Measurements from ENCODE around the gene TRIP13. TPM values are rescaled to one million over a fixed set of nuclear protein-coding genes. Genes with fewer than 3 reads are reported as not detected.

The TRIP13 gene
- total RNA-seq, 2 experiments from 2014 or later: 33.0 to 38.8 TPM

DNA sequence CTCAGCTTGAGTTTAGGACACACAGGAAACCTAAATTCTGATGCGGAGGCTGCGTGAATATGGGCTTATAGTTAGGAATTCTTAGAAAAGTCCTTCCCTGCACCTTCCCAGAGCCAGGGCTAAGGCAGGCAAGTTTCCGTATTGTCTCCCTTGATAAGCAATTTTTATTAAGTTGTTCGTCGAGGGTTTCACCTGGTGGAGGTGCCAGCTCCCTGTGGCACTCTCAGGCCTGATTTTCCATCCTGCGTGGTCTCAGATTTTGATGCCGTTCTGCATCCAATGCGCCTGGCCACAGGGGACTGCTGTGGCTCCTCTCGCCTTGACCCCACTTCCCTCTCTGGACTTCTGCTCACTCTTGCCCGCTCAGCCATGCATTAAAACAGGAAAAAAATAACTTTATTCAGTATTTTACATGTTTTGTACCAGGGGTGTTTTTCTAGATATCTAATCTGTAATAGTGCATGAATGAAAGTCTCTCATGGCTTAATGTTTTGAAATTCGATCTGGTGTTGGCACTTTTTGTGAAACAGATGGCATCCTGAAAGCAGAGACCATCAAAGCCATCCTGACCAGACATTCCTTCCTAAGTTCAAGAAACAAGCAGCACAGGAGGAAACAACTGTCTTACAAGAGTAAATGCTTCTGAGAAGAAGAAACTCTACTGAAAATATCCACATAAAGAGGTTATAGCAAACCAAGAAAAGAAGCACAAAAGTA is 50.7 kb downstream of the TRIP13 start:
- CTCF ChIA-PET: no interaction called here
- H3K4me3 Mint-ChIP-seq: no peak overlapping the region
- no peaks in the 10 kb centered on the region for H3K36me3 Mint-ChIP-seq
- no peaks in the 10 kb centered on the region for H3K4me1 Mint-ChIP-seq
- no peak overlapping the region for H3K27ac Mint-ChIP-seq
- ATAC-seq (no peak), DNase-seq (peak; percentile 22)
- H3K9me3 Mint-ChIP-seq (ENCODE audit: low read depth): no peaks in the 10 kb centered on the region
- H3K27me3 Mint-ChIP-seq: peaks cover 72% of the 10 kb centered on the region

DNA sequence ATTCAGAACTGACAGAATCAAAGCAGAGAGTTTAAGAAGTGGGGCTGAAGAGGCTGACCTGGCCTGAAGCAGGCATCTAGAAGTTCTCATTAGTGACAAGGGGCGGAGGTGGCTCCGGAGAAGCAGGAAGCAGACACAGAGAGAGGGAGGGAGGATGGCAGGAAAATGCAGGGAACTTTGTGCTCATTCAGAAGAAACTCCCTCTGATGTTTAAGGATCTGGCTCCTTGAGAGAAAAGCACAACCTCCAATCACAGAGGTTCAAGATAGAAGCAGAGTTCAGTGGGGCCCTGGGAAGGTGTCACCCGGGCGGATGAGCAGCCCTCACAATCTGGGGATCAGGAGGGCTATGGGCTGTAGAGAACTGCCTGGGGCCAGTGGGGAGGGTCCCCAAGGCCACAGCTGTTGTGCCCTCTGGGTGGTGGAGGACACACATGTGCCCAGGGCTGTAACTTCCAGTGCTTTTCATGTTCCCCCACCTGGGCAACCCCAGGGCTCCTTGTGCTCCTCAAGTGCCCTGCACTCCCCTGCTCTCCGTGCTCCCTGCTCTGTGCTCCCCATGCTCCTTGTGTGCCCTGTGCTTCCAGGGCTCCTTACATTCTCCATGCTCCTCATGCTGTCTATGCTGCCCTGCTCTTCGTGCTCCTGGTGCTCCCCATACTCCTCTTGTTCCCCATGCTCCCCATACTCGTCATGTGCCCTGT is 51.4 kb downstream of the TRIP13 start:
- peaks cover 74% of the 10 kb centered on the region for H3K27me3 Mint-ChIP-seq
- H3K4me3 Mint-ChIP-seq: no peak overlapping the region
- no peak overlapping the region for H3K27ac Mint-ChIP-seq
- CTCF ChIA-PET: no interaction called here
- no peaks in the 10 kb centered on the region for H3K4me1 Mint-ChIP-seq
- peak; percentile 38 for DNase-seq
- peak; percentile 30 for ATAC-seq
- no peaks in the 10 kb centered on the region for H3K36me3 Mint-ChIP-seq
- H3K9me3 Mint-ChIP-seq (ENCODE audit: low read depth): no peaks in the 10 kb centered on the region

DNA sequence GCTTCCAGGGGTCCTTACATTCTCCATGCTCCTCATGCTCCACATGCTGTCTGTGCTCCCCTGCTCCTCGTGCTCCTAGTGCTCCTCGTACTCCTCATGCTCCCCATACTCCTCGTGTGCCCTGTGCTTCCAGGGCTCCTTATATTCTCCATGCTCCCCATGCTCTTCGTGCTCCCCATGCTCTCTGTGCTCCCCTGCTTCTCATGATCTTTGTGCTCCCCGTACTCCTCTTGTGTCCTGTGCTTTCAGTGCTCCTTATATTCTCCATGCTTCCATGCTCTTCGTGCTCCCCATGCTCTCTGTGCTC is 51.9 kb downstream of the TRIP13 start:
- Mint-ChIP-seq H3K27me3 (peaks cover 73% of the 10 kb centered on the region), H3K9me3 (ENCODE audit: low read depth) (no peaks in the 10 kb centered on the region), H3K4me1 (no peaks in the 10 kb centered on the region), H3K27ac (no peak overlapping the region), H3K4me3 (no peak overlapping the region), H3K36me3 (no peaks in the 10 kb centered on the region)
- ATAC-seq (no peak), DNase-seq (no peak)
- CTCF ChIA-PET: no interaction called here

DNA sequence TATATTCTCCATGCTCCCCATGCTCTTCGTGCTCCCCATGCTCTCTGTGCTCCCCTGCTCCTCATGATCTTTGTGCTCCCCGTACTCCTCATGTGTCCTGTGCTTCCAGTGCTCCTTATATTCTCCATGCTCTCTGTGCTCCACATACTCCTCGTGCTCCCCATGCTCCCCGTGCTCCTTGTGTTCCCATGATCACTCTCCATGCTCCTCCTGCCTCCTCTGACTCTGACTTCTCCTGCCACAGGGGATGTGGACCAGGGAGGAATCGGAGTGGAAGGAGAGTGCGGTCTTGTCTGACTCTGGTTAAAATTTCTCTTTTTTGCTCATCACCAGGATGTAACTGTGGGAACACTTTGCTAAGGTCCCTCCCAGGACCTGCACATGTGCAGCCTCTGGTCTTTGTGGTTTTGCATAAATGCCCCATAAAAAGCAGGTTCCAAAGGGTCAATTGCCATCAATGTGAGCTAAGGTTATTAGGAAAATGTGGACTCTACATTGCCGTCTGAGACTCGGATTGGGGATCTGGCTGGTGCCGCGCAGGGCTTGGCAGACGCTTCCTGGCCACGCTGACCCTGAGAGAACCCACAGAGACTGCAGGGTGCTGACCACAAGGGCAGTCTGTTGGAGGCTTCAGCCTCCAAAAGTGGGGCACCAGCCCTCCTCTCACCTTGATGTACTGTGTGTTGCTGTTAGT is 52.5 kb downstream of the TRIP13 start:
- no peak overlapping the region for H3K27ac Mint-ChIP-seq

DNA sequence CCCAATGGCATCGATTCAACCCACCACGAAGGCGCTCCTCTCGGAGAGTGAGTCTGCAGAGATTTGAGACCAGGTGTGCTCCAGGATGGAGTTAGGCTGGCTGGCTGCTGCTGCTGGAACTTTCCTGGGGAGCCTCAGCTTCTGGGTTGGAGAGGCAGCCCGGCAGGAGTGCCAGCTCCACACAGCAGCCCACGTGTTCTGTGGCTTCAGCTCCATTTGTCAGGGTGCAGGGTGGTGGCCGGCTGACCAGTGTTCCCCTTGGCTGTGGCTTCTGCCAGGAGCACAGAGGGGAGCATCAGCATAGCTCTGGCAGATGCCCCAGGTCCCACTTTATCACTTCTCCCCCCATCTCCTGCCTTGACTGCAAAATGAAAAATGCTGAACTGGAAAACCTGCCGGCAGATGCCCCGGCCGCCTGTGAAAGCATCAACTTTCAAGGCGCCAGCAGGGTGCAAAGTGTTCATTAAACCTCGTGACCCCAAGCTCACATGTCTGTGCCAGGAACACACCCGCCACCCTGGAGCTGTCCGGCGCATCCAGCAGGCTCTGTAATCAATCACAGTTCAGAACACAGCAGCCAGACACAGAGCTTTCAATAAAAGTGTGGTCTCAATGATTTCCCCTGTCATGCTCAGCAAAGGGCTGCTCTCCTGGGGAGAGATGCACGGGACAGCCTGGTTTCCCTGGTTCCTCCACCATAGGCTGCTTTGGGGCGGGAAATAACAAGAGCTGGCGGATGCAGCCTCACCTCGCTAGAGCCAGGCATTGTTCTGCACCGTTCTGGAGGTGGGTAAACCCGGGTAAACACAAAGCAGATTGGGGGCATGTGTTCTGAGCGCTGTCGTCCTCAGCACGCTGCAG is 53.2 kb downstream of the TRIP13 start:
- Mint-ChIP-seq H3K4me1 (no peaks in the 10 kb centered on the region), H3K9me3 (ENCODE audit: low read depth) (no peaks in the 10 kb centered on the region), H3K36me3 (no peaks in the 10 kb centered on the region), H3K4me3 (no peak overlapping the region), H3K27me3 (peaks cover 73% of the 10 kb centered on the region), H3K27ac (no peak overlapping the region)
- CTCF ChIA-PET: interaction anchor here (1.1 to 1.2 kb wide), 2 partner anchors 14 to 23 kb away, joined by 3 to 5 read pairs; no protein-coding TSS in a partner anchor
- DNase-seq (peak; percentile 33), ATAC-seq (no peak)

More for the DNA sequence above, 52.5 kb downstream of the TRIP13 start:
- ATAC-seq (no peak), DNase-seq (peak; percentile 26)
- Mint-ChIP-seq H3K36me3 (no peaks in the 10 kb centered on the region), H3K4me3 (no peak overlapping the region), H3K4me1 (no peaks in the 10 kb centered on the region), H3K9me3 (ENCODE audit: low read depth) (no peaks in the 10 kb centered on the region), H3K27me3 (peaks cover 70% of the 10 kb centered on the region)
- CTCF ChIA-PET: interaction anchor here (1.2 kb wide), 1 partner anchor 22 kb away, joined by 5 read pairs; no protein-coding TSS in a partner anchor

DNA sequence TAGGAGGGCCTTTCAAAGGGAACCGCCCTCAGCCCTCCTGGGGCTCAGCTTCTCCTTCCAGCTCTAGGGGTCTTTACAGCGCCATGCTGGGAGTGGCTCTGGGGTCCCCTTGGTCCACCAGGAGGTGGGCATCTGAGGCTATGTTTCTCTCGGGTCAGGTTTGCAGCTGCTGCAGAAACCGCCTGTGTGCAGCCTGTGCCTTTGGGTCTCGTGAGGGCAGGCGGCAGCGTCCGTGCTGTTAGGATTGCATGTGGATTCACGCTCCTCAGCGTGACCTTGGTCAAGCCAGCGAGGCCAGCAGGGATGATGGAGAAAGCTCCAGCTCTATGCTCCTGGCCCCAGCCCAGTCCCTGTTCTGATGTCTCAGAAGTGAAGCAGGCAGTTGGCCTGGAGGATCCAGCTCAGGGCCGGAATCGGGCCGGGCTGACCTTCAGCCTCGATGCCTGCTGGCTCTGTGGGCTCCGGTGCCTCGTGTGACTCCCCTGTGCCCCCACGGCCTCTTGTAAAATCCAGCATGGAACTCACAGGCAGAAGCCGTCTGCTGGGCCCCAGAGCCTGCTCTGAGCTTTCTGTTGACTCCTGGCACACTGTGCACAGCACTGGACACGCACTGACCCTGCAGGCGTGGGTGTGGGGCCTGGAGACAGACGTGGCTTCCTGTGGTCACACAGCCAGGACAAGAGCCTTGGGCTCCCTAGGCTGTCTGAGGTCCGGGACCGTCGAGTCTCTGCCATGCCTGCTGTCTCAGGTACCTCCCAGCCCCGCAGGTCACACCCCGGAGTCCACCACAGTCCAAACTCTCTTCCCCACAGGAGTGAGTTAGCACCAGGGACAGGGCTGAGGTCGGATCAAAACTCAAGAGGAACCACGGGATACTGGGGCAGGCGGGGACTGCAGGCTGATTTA is 54.3 kb downstream of the TRIP13 start:
- H3K27me3 Mint-ChIP-seq: peaks cover 68% of the 10 kb centered on the region
- H3K9me3 Mint-ChIP-seq (ENCODE audit: low read depth): no peaks in the 10 kb centered on the region
- CTCF ChIA-PET: interaction anchor here (1.1 to 1.2 kb wide), 2 partner anchors 15 to 24 kb away, joined by 3 to 5 read pairs; no protein-coding TSS in a partner anchor
- H3K4me1 Mint-ChIP-seq: no peaks in the 10 kb centered on the region
- ATAC-seq (no peak), DNase-seq (peak; percentile 33)
- no peak overlapping the region for H3K4me3 Mint-ChIP-seq
- H3K36me3 Mint-ChIP-seq: no peaks in the 10 kb centered on the region
- no peak overlapping the region for H3K27ac Mint-ChIP-seq

DNA sequence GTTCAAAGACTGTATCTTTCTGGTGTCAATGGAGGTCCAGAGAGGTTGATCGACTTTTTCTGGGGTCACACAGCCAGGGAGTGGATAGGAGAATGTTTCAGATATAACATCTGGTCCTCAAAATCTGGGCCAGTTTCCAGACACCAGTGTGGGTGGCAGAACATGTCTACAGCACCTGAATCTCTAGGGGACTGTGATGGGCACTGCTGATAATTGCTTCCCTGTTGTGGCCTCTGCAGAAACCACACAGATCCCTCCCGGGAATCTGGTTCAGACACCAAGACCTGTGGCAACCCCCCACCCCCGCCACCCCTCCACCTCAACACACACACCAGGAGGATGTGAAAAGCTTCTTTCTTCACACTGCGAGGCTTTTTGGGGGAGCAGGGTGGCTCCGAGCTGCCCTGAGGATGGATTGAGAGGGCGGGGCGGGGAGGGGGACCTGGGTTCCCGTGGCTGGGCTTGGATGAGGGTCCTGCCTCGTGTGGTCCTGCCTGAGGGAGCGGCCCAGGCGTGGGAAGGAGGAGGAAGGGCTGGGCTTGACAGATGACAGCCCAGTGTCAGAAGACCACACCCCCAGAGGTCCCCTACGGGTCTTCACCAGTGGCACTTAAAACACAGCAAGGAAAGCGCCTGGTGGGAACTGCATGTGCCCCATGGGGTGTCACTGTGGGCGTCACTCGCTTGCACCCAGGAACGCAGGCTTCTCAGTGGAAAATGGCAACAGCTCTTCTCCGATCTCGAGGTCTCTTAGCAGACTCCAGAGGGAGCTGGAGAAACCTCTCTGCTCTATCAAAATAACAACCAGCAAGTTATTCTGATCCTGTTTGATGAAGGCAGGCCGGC is 55.2 kb downstream of the TRIP13 start:
- Mint-ChIP-seq H3K27me3 (peaks cover 63% of the 10 kb centered on the region), H3K4me3 (no peak overlapping the region)

DNA sequence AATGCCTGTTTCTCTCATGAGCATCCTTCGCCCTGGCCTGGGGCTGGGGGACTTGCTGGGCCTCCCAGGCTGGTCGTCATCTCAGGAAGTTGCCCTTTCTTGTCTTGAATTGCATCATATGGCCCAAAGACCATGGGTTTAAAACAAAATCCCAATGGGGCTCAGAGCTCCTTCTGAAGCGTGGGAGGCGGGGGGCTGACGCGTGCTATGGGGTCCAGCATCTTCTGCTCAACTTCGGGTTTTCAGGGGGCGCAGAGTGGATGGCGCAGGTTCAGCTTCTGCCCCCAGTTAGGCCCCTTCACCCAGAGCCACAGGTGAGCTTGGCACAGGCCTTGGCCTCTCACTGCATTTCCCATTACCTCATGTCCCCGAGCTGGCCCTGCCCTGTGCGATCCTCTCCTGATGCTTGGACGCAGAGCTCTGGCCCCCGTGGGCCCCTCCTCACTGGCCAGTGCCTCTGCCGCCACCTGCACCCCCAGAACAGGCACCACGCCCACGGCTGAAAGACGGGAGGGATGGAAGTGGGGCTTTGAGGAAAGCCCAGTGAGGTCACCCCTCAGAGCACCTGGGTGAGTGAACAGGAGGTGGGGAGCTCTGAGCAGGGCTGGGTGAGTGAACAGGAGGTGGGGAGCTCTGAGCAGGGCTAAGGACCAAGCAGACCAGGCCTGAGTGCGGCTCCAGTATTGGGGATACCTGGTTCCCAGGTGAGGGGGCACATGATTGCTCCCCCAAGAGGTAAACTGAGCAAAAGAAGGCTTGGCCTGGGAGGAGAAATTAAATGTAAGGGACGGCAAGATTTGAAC is 56.0 kb downstream of the TRIP13 start:
- H3K4me1 Mint-ChIP-seq: no peaks in the 10 kb centered on the region
- H3K9me3 Mint-ChIP-seq (ENCODE audit: low read depth): no peaks in the 10 kb centered on the region
- no peak overlapping the region for H3K27ac Mint-ChIP-seq
- no peak overlapping the region for H3K4me3 Mint-ChIP-seq
- peaks cover 62% of the 10 kb centered on the region for H3K27me3 Mint-ChIP-seq
- no peak for DNase-seq
- ATAC-seq: no peak
- no peaks in the 10 kb centered on the region for H3K36me3 Mint-ChIP-seq
- CTCF ChIA-PET: interaction anchor here (1.7 kb wide), 1 partner anchor 41 kb away, joined by 3 read pairs; no protein-coding TSS in a partner anchor

More for the DNA sequence above, 55.2 kb downstream of the TRIP13 start:
- no peaks in the 10 kb centered on the region for H3K9me3 Mint-ChIP-seq (ENCODE audit: low read depth)
- ATAC-seq (no peak), DNase-seq (no peak)
- no peaks in the 10 kb centered on the region for H3K36me3 Mint-ChIP-seq
- CTCF ChIA-PET: no interaction called here
- no peaks in the 10 kb centered on the region for H3K4me1 Mint-ChIP-seq
- no peak overlapping the region for H3K27ac Mint-ChIP-seq

DNA sequence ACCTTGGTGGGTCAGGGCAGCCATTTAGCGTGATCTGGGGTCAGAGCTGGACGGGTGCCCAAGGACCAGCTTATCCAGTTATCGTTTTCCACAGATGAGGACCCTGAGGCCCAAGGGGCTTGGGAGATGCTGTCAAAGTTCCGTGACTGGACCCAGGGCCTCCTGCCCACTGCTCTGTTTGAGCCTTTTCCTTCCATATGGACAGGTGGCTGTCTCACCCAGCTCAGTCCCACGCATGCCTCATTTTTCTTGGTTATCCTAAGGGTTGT is 56.5 kb downstream of the TRIP13 start:
- Mint-ChIP-seq H3K4me1 (no peaks in the 10 kb centered on the region), H3K27ac (no peak overlapping the region), H3K4me3 (no peak overlapping the region), H3K9me3 (ENCODE audit: low read depth) (no peaks in the 10 kb centered on the region), H3K36me3 (no peaks in the 10 kb centered on the region), H3K27me3 (peaks cover 63% of the 10 kb centered on the region)
- CTCF ChIA-PET: interaction anchor here (1.7 kb wide), 1 partner anchor 41 kb away, joined by 3 read pairs; no protein-coding TSS in a partner anchor
- DNase-seq (no peak), ATAC-seq (no peak)

DNA sequence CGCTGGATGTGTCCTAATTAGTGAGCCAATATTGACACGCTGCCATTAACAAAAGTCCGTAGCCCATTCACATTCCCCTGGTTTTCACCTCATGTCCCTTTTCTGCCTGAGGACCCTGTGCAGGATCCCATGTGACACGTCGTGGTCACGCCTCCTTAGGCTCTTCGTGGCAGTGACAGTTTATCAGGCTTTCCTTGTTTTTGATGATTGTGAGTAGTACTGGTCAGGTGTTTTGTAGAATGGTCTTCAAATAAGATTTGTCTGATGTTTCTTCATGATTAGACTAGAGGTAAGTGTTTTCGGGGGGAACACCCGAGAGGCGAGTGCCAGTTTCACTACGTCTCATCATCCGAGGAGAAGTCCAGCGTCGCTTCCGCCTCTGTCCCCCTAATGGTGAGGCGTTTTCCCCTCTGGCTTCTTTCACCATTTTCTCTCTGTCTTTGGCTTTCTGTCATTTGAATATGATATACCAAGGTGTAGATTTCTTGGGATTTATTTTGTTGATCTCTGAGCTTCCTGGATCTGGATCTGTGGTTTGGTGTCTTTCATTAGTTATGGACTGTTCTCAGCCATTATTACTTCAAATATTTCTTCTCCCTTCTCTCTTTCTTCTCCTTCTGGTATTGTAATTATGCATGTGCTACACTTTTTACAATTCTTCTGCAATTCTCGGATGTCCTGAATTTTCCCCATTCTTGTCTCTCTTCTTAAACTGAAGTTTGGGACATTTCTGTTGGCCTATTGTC is 57.3 kb downstream of the TRIP13 start:
- no peak for DNase-seq
- Mint-ChIP-seq H3K4me3 (no peak overlapping the region), H3K27me3 (peaks cover 57% of the 10 kb centered on the region), H3K36me3 (no peaks in the 10 kb centered on the region), H3K27ac (no peak overlapping the region), H3K9me3 (ENCODE audit: low read depth) (no peaks in the 10 kb centered on the region), H3K4me1 (peaks cover under 1% of the 10 kb centered on the region)
- no peak for ATAC-seq
- CTCF ChIA-PET: interaction anchor here (1.1 to 1.7 kb wide), 2 partner anchors 40 to 46 kb away, joined by 3 read pairs; no protein-coding TSS in a partner anchor

Data from activated CD8-positive, alpha-beta memory T cell treated with anti-CD3 and anti-CD28 coated beads, Interleukin-2, amount 10 ng/mL, durations not matched to agents 7 days and 5 days (primary cell).